Stimulated activated naive CD8-positive, alpha-beta T cell treated with anti-CD3 and anti-CD28 coated beads, Interleukin-15, Interleukin-2, amounts not matched to agents 100 U/mL and 50 U/mL, for 24 hours (primary cell): Measurements from ENCODE around the gene NDUFA13.

Experiments used
- ATAC-seq: fragments of 150-1000 bp; cut with Tn5 transposase; one replicate; pipeline ENCODE4 v1.10.0; 2021
- DNase-seq: peaks from one replicate; pipeline ENCODE4 v3.0.0; 2021

The NDUFA13 gene

DNA sequence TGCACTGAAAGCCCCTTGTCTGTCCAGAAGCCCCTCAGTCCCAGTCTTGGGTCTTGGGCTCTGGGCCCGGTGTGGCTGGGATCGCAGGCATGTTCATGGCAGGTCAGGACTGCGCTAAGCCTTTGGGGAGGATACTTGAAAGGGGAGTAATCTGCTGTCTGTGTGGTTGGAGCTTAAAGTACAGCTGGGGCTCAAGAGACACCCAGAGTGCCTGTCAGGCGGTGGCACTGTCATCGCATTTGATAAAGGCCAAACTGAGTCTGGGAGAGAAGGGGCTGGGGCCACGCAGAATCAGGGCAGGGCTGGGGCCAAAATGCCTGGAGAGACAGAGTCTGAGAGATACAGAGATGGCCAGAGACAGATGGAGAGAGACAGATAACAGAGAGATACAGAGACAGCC, 17.8 kb downstream of the NDUFA13 start:
- no peak for DNase-seq
- ATAC-seq = no peak

DNA sequence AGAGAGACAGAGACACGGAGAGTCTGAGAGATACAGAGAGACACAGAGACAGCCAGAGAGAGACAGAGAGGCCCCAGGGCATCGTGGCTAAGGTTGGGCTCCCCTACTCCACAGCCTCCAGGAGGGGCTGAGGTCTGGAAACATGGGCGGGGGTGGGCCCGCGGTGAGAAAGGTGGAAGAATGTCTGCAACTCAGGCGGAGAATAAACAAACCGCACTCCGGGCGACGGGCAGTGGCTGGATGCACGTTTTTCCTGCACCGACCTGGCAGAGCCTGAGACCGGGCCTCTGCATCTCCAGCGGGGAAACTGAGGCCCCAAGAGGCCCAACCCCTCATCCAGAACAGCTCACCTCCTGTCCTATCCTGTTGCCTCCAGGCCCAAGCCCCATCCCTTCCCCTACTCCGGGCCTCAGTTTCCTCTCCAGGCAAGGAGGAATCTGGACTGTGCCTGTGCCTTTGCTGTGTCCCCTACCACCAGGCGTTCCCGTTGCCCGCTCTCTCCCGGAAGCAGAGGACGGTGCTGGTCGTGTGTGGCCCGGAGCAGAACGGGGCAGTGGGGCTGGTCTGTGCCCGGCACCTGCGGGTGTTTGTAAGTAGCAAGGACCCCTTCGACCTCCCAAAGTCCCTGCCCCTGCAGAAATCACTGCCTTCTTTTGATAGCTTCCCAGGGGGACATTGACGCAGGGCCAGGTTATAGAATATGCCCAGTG, 18.7 kb downstream of the NDUFA13 start:
- ATAC-seq = no peak
- no peak for DNase-seq

DNA sequence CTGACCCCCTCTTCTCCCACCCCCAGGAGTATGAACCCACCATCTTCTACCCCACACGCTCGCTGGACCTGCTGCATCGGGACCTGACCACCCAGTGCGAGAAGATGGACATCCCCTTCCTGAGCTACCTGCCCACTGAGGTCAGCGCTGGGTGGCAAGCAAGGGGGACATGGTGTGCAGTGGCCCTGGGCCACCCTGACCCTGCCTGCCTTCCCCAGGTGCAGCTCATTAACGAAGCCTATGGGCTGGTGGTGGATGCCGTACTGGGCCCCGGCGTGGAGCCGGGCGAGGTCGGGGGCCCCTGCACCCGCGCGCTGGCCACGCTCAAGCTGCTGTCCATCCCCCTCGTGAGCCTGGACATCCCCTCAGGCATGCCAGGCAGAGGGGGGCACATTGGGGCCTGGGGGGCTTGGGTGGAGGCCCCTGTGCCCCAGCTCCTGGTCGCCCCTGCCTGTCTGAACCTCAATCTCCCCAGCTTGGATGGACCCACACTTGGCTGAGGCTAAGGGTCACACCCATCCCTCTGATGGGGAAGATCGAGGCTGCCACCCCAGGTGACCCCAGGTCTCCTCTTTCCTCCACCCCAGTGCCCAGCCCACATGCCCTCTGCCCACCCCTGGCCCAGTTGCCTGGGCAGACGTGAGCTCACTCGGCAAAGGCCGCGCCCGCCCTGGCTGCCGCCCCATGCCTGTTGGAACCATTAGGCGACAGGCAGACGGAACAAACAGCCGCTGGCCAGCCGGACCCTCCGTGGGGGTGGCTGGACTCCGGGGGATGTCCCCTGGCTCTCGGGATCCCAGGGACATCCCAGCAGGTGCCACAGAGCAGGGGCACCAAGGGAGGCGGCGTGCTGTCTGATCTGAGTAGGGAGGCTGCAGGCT, 19.5 kb downstream of the NDUFA13 start:
- no peak for ATAC-seq
- no peak for DNase-seq

DNA sequence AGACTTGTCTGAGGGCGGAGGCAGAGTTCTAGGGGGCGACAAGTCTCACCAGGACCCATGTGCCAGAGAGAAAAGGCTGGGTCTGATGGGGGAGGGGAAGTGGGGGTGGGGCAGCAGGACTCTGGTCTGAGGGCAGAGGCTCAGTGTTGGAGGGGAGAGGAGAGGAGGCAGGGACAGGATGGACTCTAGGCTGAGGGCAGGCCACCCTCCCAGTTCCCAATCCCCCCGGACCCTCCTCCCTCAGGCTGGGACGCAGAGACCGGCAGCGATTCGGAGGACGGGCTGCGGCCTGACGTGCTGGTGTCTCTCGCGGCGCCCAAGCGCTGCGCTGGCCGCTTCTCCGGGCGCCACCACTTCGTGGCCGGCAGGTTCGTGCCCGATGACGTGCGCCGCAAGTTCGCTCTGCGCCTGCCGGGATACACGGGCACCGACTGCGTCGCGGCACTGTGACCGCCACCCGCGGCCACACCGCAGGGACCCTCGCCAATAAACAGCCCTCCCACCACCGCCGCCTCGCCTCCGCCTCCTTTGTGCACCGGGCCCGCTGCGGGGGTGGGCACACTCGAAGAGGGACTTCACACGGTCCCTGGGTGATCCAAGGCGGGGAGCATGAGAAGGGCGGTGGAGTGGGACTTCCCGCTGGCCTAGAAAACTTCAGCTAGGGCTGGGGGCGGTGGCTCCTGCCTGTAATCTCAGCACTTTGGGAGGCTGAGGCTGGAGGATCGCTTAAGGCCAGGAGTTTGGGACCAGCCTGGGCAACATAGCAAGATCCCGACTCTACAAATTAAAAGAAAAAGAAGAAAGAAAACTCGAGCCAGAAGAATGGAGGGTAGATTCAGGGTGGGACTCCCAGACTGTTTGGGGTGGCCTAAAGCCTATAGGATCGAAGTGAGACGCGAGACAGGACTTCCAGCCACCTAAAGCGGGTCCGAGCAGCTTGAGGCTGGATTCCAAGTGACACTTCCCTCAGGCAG, 21.3 kb downstream of the NDUFA13 start:
- no peak for DNase-seq
- no peak for ATAC-seq

DNA sequence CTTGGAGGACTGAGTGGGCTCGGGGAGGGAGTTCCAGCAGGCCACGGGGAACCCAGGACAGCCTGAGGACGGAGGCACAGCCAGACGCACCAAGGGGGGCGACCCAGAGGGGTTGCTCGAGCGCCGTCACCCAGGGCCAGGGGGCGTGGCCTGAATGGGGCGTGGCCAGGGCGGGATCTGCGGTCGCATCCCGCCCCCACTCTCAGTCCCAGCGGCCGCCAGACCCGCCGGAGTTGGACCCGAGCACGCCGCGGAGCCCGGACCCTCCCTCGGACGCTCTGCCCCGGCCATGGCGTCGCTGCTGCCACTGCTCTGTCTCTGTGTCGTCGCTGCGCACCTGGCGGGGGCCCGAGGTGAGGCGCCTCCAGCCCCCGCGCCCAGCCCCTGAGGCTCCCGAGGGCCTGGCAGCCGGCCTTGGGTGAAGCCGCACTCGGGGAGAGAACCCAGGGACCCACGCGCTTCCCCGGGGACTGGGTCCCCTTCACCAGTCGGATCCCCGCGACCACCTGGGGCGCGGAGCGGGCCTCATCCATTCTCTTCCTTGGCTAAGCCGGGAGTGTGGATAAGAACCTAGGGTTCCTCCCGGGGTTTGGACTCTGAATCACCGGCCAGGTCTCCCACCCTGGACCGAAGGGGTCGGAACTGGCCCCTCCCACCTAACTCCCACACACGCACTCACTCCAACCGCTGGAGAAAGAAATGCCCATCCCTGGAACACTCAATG, 22.2 kb downstream of the NDUFA13 start, which contains the start of gene CILP2:
CILP2 (plus strand) TSS at position 205 of the 724 bp plus-strand sequence; CDS start at position 290, 85 bp downstream.
- no peak for ATAC-seq
- DNase-seq = peak; percentile 65

DNA sequence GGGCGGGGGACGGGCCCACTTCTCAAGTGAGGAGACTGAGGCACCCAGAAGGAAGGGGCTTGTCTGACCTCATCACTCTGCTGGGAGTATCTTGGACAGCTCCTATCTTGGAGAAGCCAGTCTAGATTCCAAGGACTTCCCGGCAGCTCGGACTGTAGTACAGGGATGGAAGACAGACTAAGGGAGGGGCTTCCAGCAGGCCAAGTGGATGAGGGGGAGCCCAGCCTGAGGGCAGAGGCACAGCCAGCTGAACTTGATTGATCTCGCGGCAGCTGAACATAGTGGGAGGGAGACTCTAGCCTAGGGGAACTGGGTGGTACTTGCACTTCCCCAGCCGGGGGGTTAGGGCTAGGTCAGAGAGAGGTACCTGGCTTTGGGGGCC, 22.8 kb downstream of the NDUFA13 start:
- no peak for ATAC-seq
- no peak for DNase-seq

DNA sequence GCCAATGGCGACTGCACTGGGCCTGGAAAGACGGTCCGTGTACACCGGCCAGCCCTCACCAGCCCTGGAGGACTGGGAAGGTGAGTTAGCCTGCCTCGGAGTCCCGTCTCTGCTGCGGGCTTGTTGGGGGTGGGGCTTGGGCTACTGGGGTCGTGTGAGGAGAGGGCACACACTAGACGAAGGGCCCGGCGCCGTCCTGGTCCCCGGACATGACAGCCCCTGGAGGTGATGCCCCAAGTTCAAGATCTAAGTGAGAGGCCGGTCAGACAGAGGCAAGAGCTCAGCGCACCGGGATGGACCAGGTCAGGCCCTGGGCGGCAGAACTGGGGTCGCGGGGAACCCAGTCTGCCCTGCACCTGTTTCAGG, 23.7 kb downstream of the NDUFA13 start:
- ATAC-seq = no peak

DNA sequence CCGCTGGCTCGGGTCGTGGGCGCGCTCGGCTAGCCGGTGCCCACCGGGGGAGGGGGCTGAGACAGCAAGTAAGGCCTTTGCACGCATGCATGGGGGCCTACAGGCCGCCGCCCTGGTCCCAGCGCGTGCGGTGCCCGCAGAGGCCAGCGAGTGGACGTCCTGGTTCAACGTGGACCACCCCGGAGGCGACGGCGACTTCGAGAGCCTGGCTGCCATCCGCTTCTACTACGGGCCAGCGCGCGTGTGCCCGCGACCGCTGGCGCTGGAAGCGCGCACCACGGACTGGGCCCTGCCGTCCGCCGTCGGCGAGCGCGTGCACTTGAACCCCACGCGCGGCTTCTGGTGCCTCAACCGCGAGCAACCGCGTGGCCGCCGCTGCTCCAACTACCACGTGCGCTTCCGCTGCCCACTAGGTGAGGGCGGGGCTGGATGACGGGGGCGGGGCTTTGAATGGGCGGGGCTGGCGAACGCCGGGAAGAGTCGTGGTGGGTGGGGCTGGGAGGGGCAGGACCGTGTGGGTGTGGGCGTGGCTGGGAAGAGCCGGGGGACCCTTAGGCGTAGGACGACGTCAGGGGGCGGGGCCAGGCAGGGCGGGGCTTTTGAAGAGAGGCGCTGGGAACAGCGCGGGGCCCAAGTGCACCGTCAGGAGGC, 24.2 kb downstream of the NDUFA13 start:
- peak; percentile 85 for DNase-seq
- peak; percentile 13 for ATAC-seq

More for the DNA sequence above, 23.7 kb downstream of the NDUFA13 start:
- DNase-seq = no peak

DNA sequence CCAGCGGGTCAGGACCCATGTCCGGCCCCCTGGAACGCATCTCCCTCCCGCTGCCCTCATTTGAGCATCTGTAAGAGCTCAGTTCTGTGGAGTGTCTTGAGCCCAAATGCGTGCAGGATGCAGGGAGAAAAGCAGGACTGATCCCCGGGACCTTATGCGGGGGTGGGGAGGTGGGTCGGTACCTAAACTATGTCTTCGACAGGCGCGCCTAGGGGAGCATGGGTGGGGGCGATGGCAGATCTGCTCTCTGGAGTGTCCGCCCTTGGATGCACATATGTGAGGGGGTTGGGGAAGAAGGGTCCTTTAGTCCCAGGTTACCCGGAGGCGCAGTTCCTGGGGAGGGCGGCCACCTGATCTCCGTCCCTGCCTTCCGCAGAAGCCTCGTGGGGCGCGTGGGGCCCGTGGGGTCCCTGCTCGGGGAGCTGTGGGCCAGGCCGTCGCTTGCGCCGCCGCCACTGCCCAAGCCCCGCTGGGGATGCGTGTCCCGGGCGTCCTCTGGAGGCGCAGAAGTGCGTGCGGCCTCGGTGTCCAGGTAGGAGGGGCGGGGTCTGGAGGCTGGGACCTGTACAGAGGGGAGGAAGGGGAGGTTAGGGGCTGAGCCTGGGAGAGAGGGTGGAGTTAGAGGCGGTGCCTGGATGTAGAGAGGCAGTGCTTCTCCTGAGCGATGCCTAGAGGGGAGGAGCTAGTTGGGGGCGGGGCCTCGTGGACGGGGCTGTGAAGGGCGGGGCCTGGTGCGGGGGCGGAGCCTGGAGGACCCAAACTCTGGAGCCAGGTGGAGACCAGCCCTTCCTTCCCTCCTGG, 24.9 kb downstream of the NDUFA13 start:
- ATAC-seq (peak; percentile 82), DNase-seq (peak; percentile 86)

DNA sequence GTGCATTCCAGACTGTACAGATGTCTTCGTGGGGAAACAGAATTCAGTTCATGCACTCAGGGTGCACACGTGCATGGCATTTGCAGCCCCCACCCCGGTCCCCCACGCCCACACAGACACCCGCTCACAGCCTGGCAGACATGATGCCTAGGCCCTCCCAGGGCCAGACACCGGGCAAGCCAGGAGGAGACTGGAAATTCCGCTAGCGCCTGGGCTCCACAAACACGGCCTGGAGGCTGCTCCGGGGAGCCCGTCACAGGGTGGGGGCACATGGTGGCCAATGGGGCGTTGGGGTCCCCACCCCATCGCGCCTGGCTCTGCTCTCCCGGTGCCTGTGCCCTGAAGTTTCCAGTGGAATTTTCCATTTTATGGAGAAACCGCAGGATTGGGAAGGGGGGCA, 25.6 kb downstream of the NDUFA13 start:
- ATAC-seq (no peak), DNase-seq (no peak)

DNA sequence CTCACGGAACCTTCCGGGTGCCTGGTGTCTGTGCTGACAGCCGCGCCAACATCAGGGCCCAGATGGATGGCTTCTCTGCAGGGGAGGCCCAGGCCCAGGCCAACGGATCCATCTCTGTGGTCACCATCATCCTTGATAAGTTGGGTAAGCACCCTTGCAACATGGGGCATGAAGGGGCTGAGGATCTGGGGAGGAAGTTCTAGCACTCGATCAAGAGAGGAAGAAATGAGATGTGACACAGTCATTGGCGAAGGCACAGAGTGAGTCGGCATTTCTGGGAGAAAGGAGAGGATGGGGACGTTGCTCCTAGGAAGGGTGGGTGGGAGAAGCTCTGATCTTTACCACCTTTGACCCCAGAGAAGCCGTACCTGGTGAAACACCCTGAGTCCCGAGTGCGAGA, 26.5 kb downstream of the NDUFA13 start:
- ATAC-seq = no peak
- DNase-seq = no peak

DNA sequence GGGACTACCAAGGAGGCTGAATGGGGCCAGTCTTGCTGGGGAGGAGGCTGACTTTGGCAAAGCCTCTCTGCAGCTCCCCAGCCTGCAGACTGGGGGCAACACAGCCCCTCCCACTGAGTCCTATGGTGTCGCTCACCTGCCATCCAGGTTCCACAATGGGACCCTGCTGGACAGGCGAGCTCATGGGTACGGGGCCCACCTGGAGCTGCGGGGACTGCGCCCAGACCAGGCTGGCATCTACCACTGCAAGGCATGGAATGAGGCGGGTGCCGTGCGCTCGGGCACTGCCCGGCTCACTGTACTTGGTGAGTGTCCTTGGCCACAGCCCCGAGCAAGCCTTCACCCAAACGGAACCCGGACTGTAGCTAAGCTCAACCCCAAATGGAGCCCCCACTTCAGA, 27.1 kb downstream of the NDUFA13 start:
- DNase-seq = no peak
- ATAC-seq = no peak

DNA sequence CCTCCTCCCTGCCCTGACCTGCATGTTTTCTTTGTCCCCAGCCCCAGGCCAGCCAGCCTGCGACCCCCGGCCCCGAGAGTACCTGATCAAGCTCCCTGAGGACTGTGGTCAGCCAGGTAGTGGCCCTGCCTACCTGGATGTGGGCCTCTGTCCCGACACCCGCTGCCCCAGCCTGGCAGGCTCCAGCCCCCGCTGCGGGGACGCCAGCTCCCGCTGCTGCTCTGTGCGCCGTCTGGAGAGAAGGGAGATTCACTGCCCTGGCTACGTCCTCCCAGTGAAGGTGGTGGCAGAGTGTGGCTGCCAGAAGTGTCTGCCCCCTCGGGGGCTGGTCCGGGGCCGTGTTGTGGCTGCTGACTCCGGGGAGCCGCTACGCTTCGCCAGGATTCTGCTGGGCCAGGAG, 27.6 kb downstream of the NDUFA13 start:
- DNase-seq (no peak), ATAC-seq (no peak)

DNA sequence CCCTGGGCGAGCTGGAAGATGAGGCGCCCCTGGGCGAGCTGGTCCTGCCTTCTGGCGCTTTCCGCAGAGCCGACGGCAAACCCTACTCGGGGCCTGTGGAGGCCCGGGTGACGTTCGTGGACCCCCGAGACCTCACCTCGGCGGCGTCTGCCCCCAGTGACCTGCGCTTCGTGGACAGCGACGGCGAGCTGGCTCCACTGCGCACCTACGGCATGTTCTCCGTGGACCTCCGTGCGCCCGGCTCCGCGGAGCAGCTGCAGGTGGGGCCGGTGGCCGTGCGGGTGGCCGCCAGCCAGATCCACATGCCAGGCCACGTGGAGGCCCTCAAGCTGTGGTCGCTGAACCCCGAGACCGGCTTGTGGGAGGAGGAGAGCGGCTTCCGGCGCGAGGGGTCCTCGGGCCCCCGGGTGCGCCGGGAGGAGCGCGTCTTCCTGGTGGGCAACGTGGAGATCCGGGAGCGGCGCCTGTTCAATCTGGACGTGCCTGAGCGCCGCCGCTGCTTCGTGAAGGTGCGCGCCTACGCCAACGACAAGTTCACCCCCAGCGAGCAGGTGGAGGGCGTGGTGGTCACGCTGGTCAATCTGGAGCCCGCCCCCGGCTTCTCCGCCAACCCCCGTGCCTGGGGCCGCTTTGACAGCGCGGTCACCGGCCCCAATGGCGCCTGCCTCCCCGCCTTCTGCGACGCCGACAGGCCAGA, 28.4 kb downstream of the NDUFA13 start:
- no peak for ATAC-seq
- DNase-seq = no peak

DNA sequence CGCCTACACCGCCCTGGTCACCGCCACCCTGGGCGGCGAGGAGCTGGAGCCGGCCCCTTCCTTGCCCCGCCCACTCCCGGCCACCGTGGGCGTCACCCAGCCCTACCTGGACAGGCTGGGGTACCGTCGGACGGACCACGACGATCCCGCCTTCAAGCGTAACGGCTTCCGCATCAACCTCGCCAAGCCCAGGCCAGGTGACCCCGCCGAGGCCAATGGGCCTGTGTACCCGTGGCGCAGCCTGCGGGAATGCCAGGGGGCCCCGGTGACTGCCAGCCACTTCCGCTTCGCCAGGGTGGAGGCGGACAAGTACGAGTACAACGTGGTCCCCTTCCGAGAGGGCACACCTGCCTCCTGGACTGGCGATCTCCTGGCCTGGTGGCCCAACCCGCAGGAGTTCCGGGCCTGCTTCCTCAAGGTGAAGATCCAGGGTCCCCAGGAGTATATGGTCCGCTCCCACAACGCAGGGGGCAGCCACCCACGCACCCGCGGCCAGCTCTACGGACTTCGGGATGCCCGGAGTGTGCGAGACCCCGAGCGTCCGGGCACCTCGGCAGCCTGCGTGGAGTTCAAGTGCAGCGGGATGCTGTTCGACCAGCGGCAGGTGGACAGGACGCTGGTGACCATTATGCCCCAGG, 29.0 kb downstream of the NDUFA13 start:
- DNase-seq (no peak), ATAC-seq (no peak)

DNA sequence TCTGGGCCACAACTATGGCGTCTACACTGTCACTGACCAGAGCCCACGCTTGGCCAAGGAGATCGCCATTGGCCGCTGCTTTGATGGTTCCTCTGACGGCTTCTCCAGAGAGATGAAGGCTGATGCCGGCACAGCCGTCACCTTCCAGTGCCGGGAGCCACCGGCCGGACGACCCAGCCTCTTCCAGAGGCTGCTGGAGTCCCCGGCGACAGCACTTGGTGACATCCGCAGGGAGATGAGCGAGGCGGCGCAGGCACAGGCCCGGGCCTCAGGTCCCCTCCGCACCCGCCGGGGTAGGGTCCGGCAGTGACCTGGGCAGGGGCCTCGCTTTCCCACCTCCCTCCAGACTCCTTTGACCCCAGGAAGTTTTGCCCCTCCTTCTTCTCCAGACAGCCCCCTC, 29.7 kb downstream of the NDUFA13 start:
- ATAC-seq (no peak), DNase-seq (no peak)

DNA sequence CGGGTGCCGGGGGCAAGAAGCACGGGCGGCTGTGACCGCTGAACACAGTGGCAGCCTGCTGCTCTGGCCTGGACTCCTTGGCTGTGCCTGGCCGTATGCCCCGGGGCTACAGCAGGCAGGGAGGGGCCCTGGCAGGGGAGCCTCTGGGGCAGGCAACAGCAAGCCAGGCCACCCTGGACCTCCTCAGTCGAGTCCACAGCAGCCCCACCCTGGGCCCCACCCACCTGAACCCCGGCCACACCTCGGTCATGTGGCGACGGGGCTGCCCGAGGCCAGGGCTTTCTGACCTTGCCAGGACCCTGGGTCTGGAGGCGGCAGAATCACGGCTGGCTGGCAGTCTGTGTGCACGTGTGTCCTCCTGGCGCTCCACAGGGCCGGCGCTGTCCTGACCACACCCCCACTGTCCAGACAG, 30.7 kb downstream of the NDUFA13 start:
- ATAC-seq = no peak
- DNase-seq = no peak

DNA sequence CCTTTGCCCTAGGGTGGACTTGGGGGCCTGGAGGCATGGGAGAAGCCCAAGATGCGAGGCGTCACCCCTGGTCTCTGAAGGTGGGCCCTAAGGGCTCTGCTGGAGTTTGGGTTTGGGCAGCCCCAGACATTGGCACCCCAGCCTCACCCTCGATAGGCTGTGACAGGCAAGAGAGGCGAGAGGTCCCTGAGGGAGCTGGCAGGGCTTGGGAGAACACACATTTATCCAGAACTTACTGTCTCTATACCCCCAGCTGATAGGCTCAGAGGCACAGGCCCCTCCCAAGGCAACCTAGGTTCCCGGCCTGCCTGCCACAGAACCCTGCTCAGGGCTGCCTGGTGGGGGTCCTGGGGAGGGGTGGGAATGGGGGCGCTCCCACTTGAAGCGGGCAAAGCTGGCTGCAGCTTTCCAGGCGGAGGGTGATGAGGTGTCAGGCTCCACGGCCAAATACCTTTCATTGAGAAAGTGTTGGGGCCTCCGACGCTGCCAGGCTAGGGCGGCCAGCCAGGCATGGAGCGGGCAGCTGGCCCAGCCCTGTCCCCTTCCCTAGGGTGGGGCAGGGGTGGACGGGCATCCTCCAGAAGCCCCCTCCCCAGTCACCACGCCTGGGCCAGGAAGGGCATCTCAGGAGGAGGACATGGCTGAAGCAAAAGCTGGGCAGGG, 31.8 kb downstream of the NDUFA13 start:
- no peak for ATAC-seq

More for the DNA sequence above, 31.8 kb downstream of the NDUFA13 start:
- DNase-seq = no peak
